Neutrophil (primary cell): Measurements from ENCODE around the gene MSH3.

ENCODE experiments used
- H3K27ac ChIP-seq: fragments of 200-600 bp; sonication (generic); 2 replicates; pipeline ENCODE4 v1.5.1; 2016; ENCODE audit warnings: mild to moderate bottlenecking, moderate library complexity
- H3K27me3 ChIP-seq: fragments of 200-600 bp; sonication (generic); 2 replicates; pipeline ENCODE4 v1.6.0; 2016; ENCODE audit warnings: mild to moderate bottlenecking
- H3K36me3 ChIP-seq: fragments of 200-600 bp; sonication (generic); 2 replicates; pipeline ENCODE4 v1.5.1; 2017
- H3K4me1 ChIP-seq, 2 experiments: fragments of 200-600 bp in 1 of 2; sonication (generic) in 1 of 2; 1 replicate in 1 of 2; 2 replicates in 1 of 2; pipeline versions ENCODE4 v1.5.1 to v1.6.1; 2013 to 2016; ENCODE audit warnings: low read depth in 1 of 2, low read length in 1 of 2, mild to moderate bottlenecking in 1 of 2, moderate library complexity in 1 of 2; ENCODE audit not compliant: control insufficient read depth in 1 of 2, insufficient read depth in 1 of 2
- H3K4me3 ChIP-seq, 2 experiments: fragments of 200-600 bp in 1 of 2; sonication (generic) in 1 of 2; 1 replicate in 1 of 2; 2 replicates in 1 of 2; pipeline ENCODE4 v1.5.1; 2013 to 2016; ENCODE audit warnings: low read depth in 1 of 2, low read length in 1 of 2, mild to moderate bottlenecking in 1 of 2, moderate library complexity in 1 of 2
- H3K9me3 ChIP-seq: fragments of 200-600 bp; sonication (generic); 2 replicates; pipeline ENCODE4 v1.5.1; 2016
- CTCF ChIP-seq: fragments of 200-600 bp; sonication (generic); IDR thresholded peaks from 2 replicates; pipeline ENCODE4 v1.5.1; 2016; ENCODE audit warnings: antibody characterized with exemption

The MSH3 gene

GRCh38 chr5:80705801-80706200 is 51.3 kb downstream of the MSH3 start:
- Histone ChIP-seq H3K27me3 (no peaks in the 10 kb centered on the region), H3K36me3 (peaks cover 48% of the 10 kb centered on the region), H3K27ac (no peak overlapping the region), H3K9me3 (no peaks in the 10 kb centered on the region), H3K4me3 (no peak overlapping the region), H3K4me1 (no peaks in the 10 kb centered on the region)
- no peak for TF ChIP-seq CTCF

- no peaks in the 10 kb centered on the region for H3K27me3 ChIP-seq
- TF ChIP-seq CTCF, result no peak
- H3K4me3 ChIP-seq, result no peak overlapping the region
- no peaks in the 10 kb centered on the region for H3K9me3 ChIP-seq
- H3K27ac ChIP-seq, result no peak overlapping the region
- no peaks in the 10 kb centered on the region for H3K4me1 ChIP-seq
- H3K36me3 ChIP-seq, result peaks cover 52% of the 10 kb centered on the region
Observed at GRCh38 chr5:80706835-80707447, 52.5 kb downstream of the MSH3 start.

GRCh38 chr5:80707645-80708044 is 53.2 kb downstream of the MSH3 start:
- H3K9me3 ChIP-seq, result no peaks in the 10 kb centered on the region
- no peaks in the 10 kb centered on the region for H3K27me3 ChIP-seq
- no peak overlapping the region for H3K4me3 ChIP-seq
- peaks cover 47% of the 10 kb centered on the region for H3K36me3 ChIP-seq
- H3K27ac ChIP-seq, result no peak overlapping the region
- no peak for TF ChIP-seq CTCF
- H3K4me1 ChIP-seq, result no peaks in the 10 kb centered on the region

GRCh38 chr5:80711216-80711615 is 56.8 kb downstream of the MSH3 start:
- H3K27ac ChIP-seq, result no peak overlapping the region
- no peaks in the 10 kb centered on the region for H3K4me1 ChIP-seq
- no peak for TF ChIP-seq CTCF
- H3K27me3 ChIP-seq, result no peaks in the 10 kb centered on the region
- no peak overlapping the region for H3K4me3 ChIP-seq
- no peaks in the 10 kb centered on the region for H3K9me3 ChIP-seq
- peaks cover 41% of the 10 kb centered on the region for H3K36me3 ChIP-seq

- H3K27ac ChIP-seq, result no peak overlapping the region
- peaks cover 42% of the 10 kb centered on the region for H3K36me3 ChIP-seq
- no peak overlapping the region for H3K4me3 ChIP-seq
- H3K4me1 ChIP-seq, result no peaks in the 10 kb centered on the region
- no peaks in the 10 kb centered on the region for H3K27me3 ChIP-seq
- H3K9me3 ChIP-seq, result no peaks in the 10 kb centered on the region
- no peak for TF ChIP-seq CTCF
Observed at GRCh38 chr5:80711938-80712337, 57.5 kb downstream of the MSH3 start.

- Histone ChIP-seq H3K9me3 (no peaks in the 10 kb centered on the region), H3K4me3 (no peak overlapping the region), H3K4me1 (no peaks in the 10 kb centered on the region)
Observed at GRCh38 chr5:80712919-80713318, 58.5 kb downstream of the MSH3 start.

More at GRCh38 chr5:80712919-80713318, 58.5 kb downstream of the MSH3 start:
- Histone ChIP-seq H3K27ac (no peak overlapping the region), H3K27me3 (no peaks in the 10 kb centered on the region), H3K36me3 (peaks cover 39% of the 10 kb centered on the region)
- TF ChIP-seq CTCF, result no peak
